Right ventricle myocardium inferior (tissue), 1 donor: Measurements from ENCODE around the gene BABAM2. TPM values are rescaled to one million over a fixed set of nuclear protein-coding genes. Genes with fewer than 3 reads are reported as not detected.
"Not testable (repeated sequence)": the region's sequence is repeated elsewhere in the genome, so short reads cannot be mapped to it uniquely, and the experiment has no call there.

Source experiments
- ATAC-seq: fragments of 200-7000 bp; cut with Tn5 transposase; one replicate; pipeline ENCODE4 v1.9.1; 2020; ENCODE audit warnings: mild to moderate bottlenecking, moderate library complexity
- DNase-seq: peaks from one replicate; pipeline ENCODE4 v3.0.0; 2021; ENCODE audit errors: missing footprints
- intact Hi-C: fragments of 100-400 bp; cut with DNase I; formaldehyde crosslinking; loops from one replicate; pipeline ENCODE4 v1.11.0; 2022
- total RNA-seq: library from RNA; stranded (reverse); fragmentation: NEBNext Ultra II Directional; extraction: Animal tissue kit (Norgen Biotek cat#: 25700); gene quantifications from one replicate; pipeline ENCODE4 v1.2.1, GENCODE V29; 2021
- donor health status: DM: no; HTN: yes; CAD: no; lungs with severe emphysema.

Gene BABAM2
- total RNA-seq, 1 donor from 2014 or later = 53.0 TPM

DNA sequence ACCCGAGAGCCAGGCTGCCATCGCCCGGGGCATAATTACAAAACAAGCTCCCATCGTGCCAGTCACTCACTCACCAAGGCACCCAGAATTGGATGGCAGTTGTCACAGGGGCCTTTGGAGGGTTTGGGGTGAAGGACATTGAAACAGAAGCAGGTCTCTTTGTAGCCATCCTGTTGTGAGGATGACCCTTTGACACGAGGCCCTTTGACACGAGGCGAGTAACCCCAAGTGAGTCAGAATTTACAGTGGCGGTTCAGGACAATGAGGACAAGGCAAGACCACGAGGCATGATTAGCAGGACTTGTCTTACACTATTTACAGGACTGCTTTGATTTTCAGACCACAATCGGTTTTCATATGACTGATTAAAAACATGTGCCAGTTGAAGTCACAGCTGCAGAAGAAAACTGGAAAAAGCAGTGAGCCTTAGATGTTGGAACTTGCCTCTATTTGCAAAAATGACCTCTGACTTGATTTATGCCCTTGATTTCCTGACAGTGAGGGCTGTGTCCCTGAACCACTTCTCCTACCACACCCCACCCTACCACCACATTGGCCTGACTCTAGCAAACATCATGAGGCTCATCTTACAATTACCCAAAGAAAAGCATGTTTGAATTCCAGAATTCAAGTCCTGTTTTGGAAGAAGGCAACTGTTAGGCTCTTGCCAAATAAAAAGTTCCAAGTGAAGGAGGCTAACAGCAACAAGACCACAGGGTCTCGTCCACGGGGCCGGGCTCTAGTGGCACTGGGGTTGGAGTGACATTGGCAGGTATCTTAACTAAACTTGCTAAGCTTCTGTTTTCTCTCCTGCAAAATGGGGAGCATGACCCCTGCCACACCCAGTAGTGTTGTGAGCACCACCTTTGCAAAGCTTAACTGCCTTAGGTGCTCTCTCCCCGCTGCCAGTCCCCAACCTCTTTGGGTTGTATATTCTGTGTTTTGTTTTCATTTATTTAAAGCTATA, 437.7 kb downstream of the BABAM2 start:
- DNase-seq = no peak
- ATAC-seq = no peak
- intact Hi-C loops = loop anchor here (2.0 kb wide), 1 partner anchor 15 kb away; no protein-coding TSS in a partner anchor

DNA sequence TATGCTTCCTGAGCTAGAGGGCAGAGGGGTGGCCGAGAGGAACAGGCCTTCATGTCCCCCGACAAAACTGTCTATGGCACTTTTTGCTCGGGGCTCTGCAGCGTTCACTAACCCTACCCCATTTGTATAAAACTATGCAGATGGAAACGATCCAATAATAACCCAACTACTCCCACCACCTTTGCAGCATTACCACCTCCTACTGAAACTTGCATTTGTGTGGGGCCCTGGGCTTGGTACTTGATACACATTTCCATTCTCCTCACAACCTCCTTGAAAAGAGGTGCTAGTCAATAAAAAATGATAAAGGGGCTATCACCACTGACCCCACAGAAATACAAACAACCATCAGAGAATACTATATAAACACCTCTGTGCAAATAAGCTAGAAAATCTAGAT, 438.7 kb downstream of the BABAM2 start:
- intact Hi-C loops = no loop called here
- DNase-seq (no peak), ATAC-seq (no peak)

- ATAC-seq, DNase-seq, intact Hi-C loops: not testable (repeated sequence)
Measured at GRCh38 chr2:28330722-28331121, 440.2 kb downstream of the BABAM2 start.

- ATAC-seq, intact Hi-C loops, DNase-seq: not testable (repeated sequence)
Measured at GRCh38 chr2:28331797-28332196, 441.3 kb downstream of the BABAM2 start.

GRCh38 chr2:28332696-28333095, 442.2 kb downstream of the BABAM2 start:
- ATAC-seq = peak; percentile 10
- intact Hi-C loops = loop anchor here (1.0 kb wide), 1 partner anchor 20 kb away; no protein-coding TSS in a partner anchor
- DNase-seq = no peak

- ATAC-seq = peak; percentile 77
- intact Hi-C loops = loop anchor here (1.0 kb wide), 2 partner anchors 22 to 57 kb away; no protein-coding TSS in a partner anchor
- peak; percentile 71 for DNase-seq
Measured at GRCh38 chr2:28333606-28334526, 443.3 kb downstream of the BABAM2 start.

- intact Hi-C loops = loop anchor here (1.0 kb wide), 1 partner anchor 57 kb away; no protein-coding TSS in a partner anchor
- ATAC-seq (peak; percentile 80), DNase-seq (peak; percentile 64)
Measured at GRCh38 chr2:28334527-28334894, 444.0 kb downstream of the BABAM2 start.

DNA sequence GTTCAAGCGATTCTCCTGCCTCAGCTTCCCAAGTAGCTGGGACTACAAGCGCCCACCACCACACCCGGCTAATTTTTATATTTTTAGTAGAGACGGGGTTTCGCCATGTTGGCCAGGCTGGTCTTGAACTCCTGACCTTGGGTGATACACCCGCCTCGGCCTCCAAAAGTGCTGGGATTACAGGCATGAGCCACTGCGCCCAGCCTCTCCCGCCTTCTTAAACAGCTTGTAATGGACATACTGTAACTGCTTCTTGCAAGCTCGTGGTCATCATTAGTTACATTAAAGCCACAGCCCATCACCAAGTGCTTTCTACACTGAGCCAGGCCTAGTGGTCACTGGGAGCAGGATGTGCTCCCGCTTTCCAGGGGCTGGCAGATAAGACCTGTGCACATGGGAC, 444.7 kb downstream of the BABAM2 start:
- ATAC-seq = not testable (repeated sequence)
- DNase-seq = peak; percentile 57
- intact Hi-C loops = loop anchor here (5.0 kb wide), 1 partner anchor 58 kb away; no protein-coding TSS in a partner anchor

DNA sequence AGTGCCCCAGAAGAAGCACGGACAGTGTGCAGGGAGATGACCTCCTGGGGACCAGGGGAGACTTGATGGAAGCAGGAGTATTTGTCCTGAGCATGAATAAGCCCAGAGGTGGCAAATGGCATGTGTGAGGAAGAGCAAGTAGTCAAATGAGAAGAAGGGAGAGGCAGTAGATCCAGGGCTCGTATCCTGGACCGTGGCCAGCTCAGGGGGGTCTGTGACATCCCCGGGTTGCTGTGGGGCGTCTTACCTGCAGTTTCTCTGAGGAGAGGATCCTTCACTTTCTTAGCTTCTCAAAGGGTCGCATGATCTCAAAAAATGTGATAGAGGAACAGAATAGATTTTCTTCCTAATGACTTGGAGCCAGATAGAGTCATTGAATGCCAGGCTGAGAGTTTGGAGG, 445.1 kb downstream of the BABAM2 start:
- ATAC-seq (no peak), DNase-seq (no peak)
- intact Hi-C loops = loop anchor here (5.0 kb wide), 1 partner anchor 58 kb away; no protein-coding TSS in a partner anchor

DNA sequence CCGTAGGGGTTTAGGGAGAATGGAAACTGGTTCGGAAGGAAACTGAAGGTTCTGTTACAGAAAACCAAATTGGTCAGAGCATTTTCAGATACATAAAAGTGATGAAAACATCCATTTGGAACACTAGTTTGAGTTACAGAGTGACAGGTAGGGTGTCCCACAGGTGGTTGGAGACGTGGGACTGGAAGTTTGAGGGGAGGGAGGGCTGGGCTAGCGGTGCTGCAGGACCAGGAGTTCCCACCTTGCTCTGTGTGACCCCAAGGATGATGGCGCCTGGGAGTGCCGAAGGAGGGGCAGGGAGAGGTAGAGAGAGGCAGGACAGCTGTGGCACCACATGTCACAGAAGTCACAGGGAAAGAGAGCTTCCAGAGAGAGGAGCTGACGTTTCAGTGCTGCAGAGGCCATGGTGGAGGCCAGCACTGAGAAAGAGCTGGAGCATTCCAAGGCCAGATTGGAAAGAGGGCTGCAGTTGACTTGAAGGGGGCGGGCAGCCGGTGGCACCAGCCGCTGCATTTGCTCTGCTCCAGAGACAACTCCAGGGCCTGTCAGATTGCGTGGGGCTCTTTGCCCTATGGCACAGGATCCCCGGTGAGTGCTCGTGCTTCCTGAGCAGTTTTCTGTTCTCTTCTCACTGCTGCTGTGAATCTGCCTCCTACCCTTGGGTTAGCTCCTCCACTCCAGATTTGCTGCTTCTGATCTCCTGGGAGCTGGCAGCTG, 445.9 kb downstream of the BABAM2 start:
- intact Hi-C loops = loop anchor here (5.0 kb wide), 1 partner anchor 59 kb away; no protein-coding TSS in a partner anchor
- ATAC-seq = no peak
- DNase-seq = peak; percentile 50

DNA sequence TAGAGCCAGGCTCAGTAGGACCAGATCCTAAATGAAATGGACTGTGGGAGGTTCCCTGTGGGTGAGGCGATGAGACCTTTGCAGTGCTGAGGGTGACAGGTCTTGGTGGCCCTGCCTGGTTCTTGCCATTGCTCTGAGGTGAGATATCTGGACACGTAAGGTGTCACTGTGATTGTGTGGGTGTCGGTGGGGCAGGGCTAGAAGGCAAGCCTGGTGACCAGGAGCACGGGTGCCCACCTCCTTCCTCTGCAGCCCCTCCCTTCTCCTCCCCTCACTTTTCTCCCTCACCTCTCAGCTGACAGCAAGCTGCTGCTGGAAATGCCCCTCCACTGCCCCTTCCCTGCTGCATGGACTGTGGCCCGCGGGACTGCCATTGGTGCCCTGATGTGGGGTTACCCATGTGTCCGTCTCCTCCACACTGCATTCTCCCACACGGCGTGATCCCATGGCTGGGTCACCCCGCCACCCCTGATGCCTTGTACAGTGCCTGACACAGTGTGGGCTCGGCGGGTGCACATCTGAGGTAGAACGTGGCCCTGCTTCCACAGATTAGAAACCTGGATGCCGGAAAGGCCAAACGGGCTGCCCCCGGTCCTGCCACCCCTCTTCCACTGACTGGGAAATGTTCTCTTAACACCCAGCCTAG, 446.6 kb downstream of the BABAM2 start:
- intact Hi-C loops = loop anchor here (5.0 kb wide), 1 partner anchor 60 kb away; no protein-coding TSS in a partner anchor
- DNase-seq = peak; percentile 51
- no peak for ATAC-seq

- intact Hi-C loops = loop anchor here (5.0 kb wide), 1 partner anchor 61 kb away; no protein-coding TSS in a partner anchor
- DNase-seq = peak; percentile 89
- peak; percentile 70 for ATAC-seq
Measured at GRCh38 chr2:28338046-28338817, 447.7 kb downstream of the BABAM2 start.

DNA sequence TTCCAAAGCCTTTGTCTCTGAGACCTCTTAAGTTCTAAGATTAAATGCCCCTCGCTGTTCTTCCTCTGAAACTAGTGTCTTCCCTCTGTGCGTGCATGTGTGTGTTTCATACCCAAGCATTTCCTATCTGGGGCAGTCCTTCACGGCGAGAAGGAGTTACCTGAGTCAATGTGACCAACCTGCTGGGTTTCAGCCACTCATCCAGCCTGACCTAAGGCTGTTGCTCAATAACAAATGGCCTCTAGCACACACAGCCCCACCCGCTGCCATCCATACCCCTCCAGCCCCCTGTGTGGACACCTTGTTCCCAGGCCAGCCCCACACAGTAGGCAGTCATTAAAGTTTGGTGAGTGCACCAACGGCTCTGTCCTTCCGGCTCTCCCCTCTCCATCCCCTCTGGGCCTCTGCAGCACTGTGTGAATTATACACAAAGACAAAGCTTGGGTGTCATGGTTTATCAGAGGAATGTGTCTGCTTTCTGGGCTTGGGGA, 448.3 kb downstream of the BABAM2 start:
- intact Hi-C loops = loop anchor here (5.0 kb wide), 1 partner anchor 62 kb away; no protein-coding TSS in a partner anchor
- DNase-seq (peak; percentile 58), ATAC-seq (no peak)

- intact Hi-C loops = loop anchor here (5.0 kb wide), 1 partner anchor 62 kb away; no protein-coding TSS in a partner anchor
- DNase-seq = no peak
- no peak for ATAC-seq
Measured at GRCh38 chr2:28339516-28340175, 449.1 kb downstream of the BABAM2 start.

DNA sequence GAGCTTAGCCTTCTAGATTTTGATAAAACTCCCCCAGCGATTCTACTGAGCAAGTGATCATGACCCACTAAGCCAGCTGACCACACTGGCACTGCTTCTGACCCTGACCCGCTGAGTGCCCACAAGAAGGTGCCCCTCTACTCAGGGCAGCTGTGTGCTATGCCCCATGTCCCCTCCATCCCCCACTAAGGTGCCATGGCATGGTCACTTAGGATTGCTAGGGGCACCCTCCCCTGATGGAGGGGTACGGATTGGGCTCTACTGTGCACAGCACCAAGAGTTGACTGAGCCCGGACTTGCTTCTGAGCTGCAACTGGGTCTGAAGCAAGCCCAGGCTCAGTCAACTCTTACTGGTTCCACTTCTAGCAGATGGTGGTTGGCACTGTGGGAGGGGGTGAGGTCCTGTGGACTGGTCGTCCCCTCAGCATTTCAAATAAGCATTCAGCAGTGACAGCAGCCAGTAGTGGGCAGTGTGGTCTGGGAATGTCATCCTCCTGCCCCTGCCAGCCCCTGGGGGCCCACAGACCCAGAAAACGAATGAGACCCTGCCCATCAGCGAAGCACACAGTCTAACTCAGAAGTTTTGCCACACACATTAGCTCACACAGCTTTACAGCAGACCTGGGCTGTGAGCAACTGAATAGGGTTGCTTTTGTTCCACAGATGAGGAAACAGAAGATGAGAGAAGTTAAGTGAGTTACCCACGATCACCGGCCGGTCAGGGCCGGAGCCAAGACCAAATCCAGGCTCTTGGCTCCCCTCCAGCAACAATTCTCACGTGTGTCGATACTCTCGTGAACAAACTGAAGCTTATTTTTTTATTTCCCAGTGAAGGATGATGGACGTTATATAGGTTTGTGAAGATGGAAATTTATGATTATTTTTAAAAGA, 450.0 kb downstream of the BABAM2 start:
- intact Hi-C loops = no loop called here
- DNase-seq (peak; percentile 62), ATAC-seq (no peak)
